ENCODE results near the gene KLHL26.

GRCh38 chr19:18636969-18637629, at the start of gene KLHL26:
- TF ChIP-seq, protein P1, sequence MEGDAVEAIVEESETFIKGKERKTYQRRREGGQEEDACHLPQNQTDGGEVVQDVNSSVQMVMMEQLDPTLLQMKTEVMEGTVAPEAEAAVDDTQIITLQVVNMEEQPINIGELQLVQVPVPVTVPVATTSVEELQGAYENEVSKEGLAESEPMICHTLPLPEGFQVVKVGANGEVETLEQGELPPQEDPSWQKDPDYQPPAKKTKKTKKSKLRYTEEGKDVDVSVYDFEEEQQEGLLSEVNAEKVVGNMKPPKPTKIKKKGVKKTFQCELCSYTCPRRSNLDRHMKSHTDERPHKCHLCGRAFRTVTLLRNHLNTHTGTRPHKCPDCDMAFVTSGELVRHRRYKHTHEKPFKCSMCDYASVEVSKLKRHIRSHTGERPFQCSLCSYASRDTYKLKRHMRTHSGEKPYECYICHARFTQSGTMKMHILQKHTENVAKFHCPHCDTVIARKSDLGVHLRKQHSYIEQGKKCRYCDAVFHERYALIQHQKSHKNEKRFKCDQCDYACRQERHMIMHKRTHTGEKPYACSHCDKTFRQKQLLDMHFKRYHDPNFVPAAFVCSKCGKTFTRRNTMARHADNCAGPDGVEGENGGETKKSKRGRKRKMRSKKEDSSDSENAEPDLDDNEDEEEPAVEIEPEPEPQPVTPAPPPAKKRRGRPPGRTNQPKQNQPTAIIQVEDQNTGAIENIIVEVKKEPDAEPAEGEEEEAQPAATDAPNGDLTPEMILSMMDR (IDR thresholded peaks at IDR 0.05), result no peak
- TF ChIP-seq POLR2A (IDR thresholded peaks at IDR 0.05), result no peak
